Small intestine (tissue), 7 donors: Measurements from ENCODE around the gene TMEM196. TPM values are rescaled to one million over a fixed set of nuclear protein-coding genes. Genes with fewer than 3 reads are reported as not detected.
A peak's percentile ranks its signal among the peaks of the same experiment; 100 is the strongest.

Experiments used
- DNase-seq, 2 donors: peaks; one replicate each; pipeline versions ENCODE4 v3.0.0 to v3.0.0-alpha.2; 2013
- FAIRE-seq: peaks from 2 replicates; lab custom pipeline; 2012; peaks lifted over from hg19 to GRCh38; lab: Jason Lieb, UNC
- H3K27ac ChIP-seq, 3 donors: one replicate each; pipeline ENCODE4 v1.5.1; 2013; ENCODE audit warnings: low read length in 2 of 3, mild to moderate bottlenecking in 2 of 3, control low read depth in 1 of 3, inconsistent platforms in 1 of 3, low read depth in 1 of 3, moderate library complexity in 1 of 3
- H3K27me3 ChIP-seq, 3 donors: one replicate each; pipeline ENCODE4 v1.6.1; 2013; ENCODE audit warnings: low read length in 3 of 3, inconsistent platforms in 1 of 3; ENCODE audit not compliant: control insufficient read depth in 3 of 3, insufficient read depth in 3 of 3
- H3K36me3 ChIP-seq, 3 donors: one replicate each; pipeline ENCODE4 v1.6.1; 2013; ENCODE audit warnings: low read length in 3 of 3, inconsistent platforms in 1 of 3, low read depth in 1 of 3, mild to moderate bottlenecking in 1 of 3, moderate library complexity in 1 of 3; ENCODE audit not compliant: control insufficient read depth in 3 of 3, insufficient read depth in 2 of 3
- H3K4me1 ChIP-seq, 3 donors: one replicate each; pipeline ENCODE4 v1.6.1; 2013; ENCODE audit warnings: low read length in 2 of 3, inconsistent platforms in 1 of 3, low read depth in 1 of 3, mild to moderate bottlenecking in 1 of 3, moderate library complexity in 1 of 3; ENCODE audit not compliant: control insufficient read depth in 3 of 3, insufficient read depth in 2 of 3
- H3K4me3 ChIP-seq, 3 donors: one replicate each; pipeline ENCODE4 v1.5.1; 2013; ENCODE audit warnings: low read length in 3 of 3, control low read depth in 1 of 3, inconsistent platforms in 1 of 3, low read depth in 1 of 3, mild to moderate bottlenecking in 1 of 3, moderate library complexity in 1 of 3
- H3K9me3 ChIP-seq, 2 donors: one replicate each; pipeline ENCODE4 v1.6.1; 2013; ENCODE audit warnings: low read depth in 1 of 2, low read length in 1 of 2; ENCODE audit not compliant: control insufficient read depth in 2 of 2, insufficient read depth in 1 of 2
- WGBS, 3 donors: extraction: QIAGEN DNeasy Blood & Tissue Kit; methylation state at CpG; one replicate each; pipeline ENCODE4 v1.1.7; 2013; 5-methylcytosine and 5-hydroxymethylcytosine counted together
- polyA plus RNA-seq, 4 donors: library from polyadenylated mRNA; stranded (reverse) in 3 of 4; unstranded in 1 of 4; fragments of 200-250 nt in 3 of 4; fragments of 120-200 nt in 1 of 4; gene quantifications; one replicate each; pipeline versions ENCODE4 v1.2.1 to v1.2.3, GENCODE V29; 2013
- donor health status: healthy with polysubstance abuse.
- donor health status: control.
- donor health status: control.
- donor health status: Bipolar disorder and iron deficiency.
- donor health status: healthy.

TMEM196 gene
- polyA plus RNA-seq, 4 donors = 0.09 to 0.22 TPM; not detected in 2

GRCh38 chr7:19728716-19729115, 44.7 kb downstream of the TMEM196 start:
- Histone ChIP-seq H3K4me1 (no peaks in the 10 kb centered on the region), H3K4me3 (no peak overlapping the region), H3K27me3 (no peaks in the 10 kb centered on the region), H3K27ac (no peak overlapping the region), H3K36me3 (no peaks in the 10 kb centered on the region), H3K9me3 (no peaks in the 10 kb centered on the region)
- 68 to 84% (median 69%) methylated on average over 3 of the region's 3 CpGs for WGBS, 3 donors
- FAIRE-seq (no peak), DNase-seq (no peak)

- 68 to 81% (median 71%) methylated on average over 5 of the region's 5 CpGs for WGBS, 3 donors
- no peak for DNase-seq
- Histone ChIP-seq H3K4me3 (no peak overlapping the region), H3K27ac (no peak overlapping the region), H3K36me3 (no peaks in the 10 kb centered on the region), H3K9me3 (no peaks in the 10 kb centered on the region), H3K4me1 (no peaks in the 10 kb centered on the region), H3K27me3 (no peaks in the 10 kb centered on the region)
- FAIRE-seq = no peak
Measured at GRCh38 chr7:19725770-19726169, 47.6 kb downstream of the TMEM196 start.

GRCh38 chr7:19715499-19715898, 57.9 kb downstream of the TMEM196 start:
- FAIRE-seq (no peak), DNase-seq (no peak)
- Histone ChIP-seq H3K9me3 (no peaks in the 10 kb centered on the region), H3K36me3 (no peaks in the 10 kb centered on the region), H3K27me3 (no peaks in the 10 kb centered on the region), H3K4me3 (no peak overlapping the region), H3K4me1 (no peaks in the 10 kb centered on the region), H3K27ac (no peak overlapping the region)
- WGBS, 3 donors = 25 to 54% (median 39%) methylated on average over 1 of the region's 1 CpG

- 32 to 46% (median 38%) methylated on average over 1 of the region's 1 CpG for WGBS, 3 donors
- no peak for FAIRE-seq
- Histone ChIP-seq H3K4me3 (no peak overlapping the region), H3K27me3 (no peaks in the 10 kb centered on the region), H3K36me3 (no peaks in the 10 kb centered on the region), H3K4me1 (peaks cover 0 to 3% (median 0%) of the 10 kb centered on the region in 3 donors), H3K27ac (no peak overlapping the region), H3K9me3 (no peaks in the 10 kb centered on the region)
- DNase-seq = peak; percentile 23 to 42
Measured at GRCh38 chr7:19713676-19714075, 59.7 kb downstream of the TMEM196 start.

- Histone ChIP-seq H3K4me3 (peak overlapping the region in 1 of 3 donors; percentile 97), H3K4me1 (peaks cover 2 to 10% (median 4%) of the 10 kb centered on the region in 3 donors), H3K36me3 (no peaks in the 10 kb centered on the region), H3K9me3 (no peaks in the 10 kb centered on the region), H3K27ac (peak overlapping the region in 1 of 3 donors; percentile 25), H3K27me3 (no peaks in the 10 kb centered on the region)
- no peak for FAIRE-seq
- WGBS, 3 donors = 51 to 54% (median 54%) methylated on average over 6 of the region's 6 CpGs
- DNase-seq = no peak
Measured at GRCh38 chr7:19709249-19709578, 64.2 kb downstream of the TMEM196 start.

GRCh38 chr7:19708397-19709248, 64.8 kb downstream of the TMEM196 start, which contains the start of gene POLR1F:
TSS of gene POLR1F (minus strand) at chr7:19709037. CDS start at chr7:19709016, 21 bp downstream.
- H3K4me1 ChIP-seq = peaks cover 2 to 10% (median 4%) of the 10 kb centered on the region in 3 donors
- no peaks in the 10 kb centered on the region for H3K27me3 ChIP-seq
- H3K4me3 ChIP-seq = peak within 1 kb of the TSS; percentile 67 to 97 (median 96)
- no peaks in the 10 kb centered on the region for H3K9me3 ChIP-seq
- H3K27ac ChIP-seq = peak within 1 kb of the TSS in 2 of 3 donors; percentile 67 to 87
- DNase-seq (peak; percentile 96 to 99), FAIRE-seq (peak; percentile 33)
- H3K36me3 ChIP-seq = peaks cover 0 to under 1% (median 0%) of the 10 kb centered on the region in 3 donors
- WGBS, 3 donors = 0 to 1% (median 0%) methylated on average over 56 of the region's 56 CpGs

GRCh38 chr7:19707240-19707639, 66.2 kb downstream of the TMEM196 start:
- peaks cover 2 to 10% (median 4%) of the 10 kb centered on the region in 3 donors for H3K4me1 ChIP-seq
- FAIRE-seq = no peak
- no peak overlapping the region for H3K4me3 ChIP-seq

GRCh38 chr7:19705663-19706062, 67.8 kb downstream of the TMEM196 start:
- no peaks in the 10 kb centered on the region for H3K9me3 ChIP-seq
- H3K27me3 ChIP-seq = no peaks in the 10 kb centered on the region
- DNase-seq (no peak), FAIRE-seq (no peak)
- no peak overlapping the region for H3K27ac ChIP-seq
- WGBS, 3 donors = 89 to 94% (median 89%) methylated on average over 2 of the region's 2 CpGs
- no peak overlapping the region for H3K4me3 ChIP-seq
- H3K36me3 ChIP-seq = peaks cover 0 to 7% (median 0%) of the 10 kb centered on the region in 3 donors
- peaks cover 2 to 10% (median 4%) of the 10 kb centered on the region in 3 donors for H3K4me1 ChIP-seq

More at GRCh38 chr7:19707240-19707639, 66.2 kb downstream of the TMEM196 start:
- Histone ChIP-seq H3K27ac (no peak overlapping the region), H3K27me3 (no peaks in the 10 kb centered on the region), H3K9me3 (no peaks in the 10 kb centered on the region), H3K36me3 (peaks cover 0 to 3% (median 0%) of the 10 kb centered on the region in 3 donors)
- 59 to 65% (median 64%) methylated on average over 3 of the region's 3 CpGs for WGBS, 3 donors
- DNase-seq = no peak
